GM18868 (cell line): ENCODE data around the gene LILRB3.
"Not testable (repeated sequence)": the region's sequence is repeated elsewhere in the genome, so short reads cannot be mapped to it uniquely, and the experiment has no call there.

Source experiments
- ATAC-seq: cut with Tn5 transposase; IDR thresholded peaks from one replicate; pipeline ENCODE4 v1.9.1; 2021; ENCODE audit warnings: mild to moderate bottlenecking, moderate library complexity; ENCODE audit not compliant: unreplicated experiment

The LILRB3 gene

GRCh38 chr19:54211235-54211634 lies 11.6 kb downstream of the LILRB3 start:
- no peak for ATAC-seq

DNA sequence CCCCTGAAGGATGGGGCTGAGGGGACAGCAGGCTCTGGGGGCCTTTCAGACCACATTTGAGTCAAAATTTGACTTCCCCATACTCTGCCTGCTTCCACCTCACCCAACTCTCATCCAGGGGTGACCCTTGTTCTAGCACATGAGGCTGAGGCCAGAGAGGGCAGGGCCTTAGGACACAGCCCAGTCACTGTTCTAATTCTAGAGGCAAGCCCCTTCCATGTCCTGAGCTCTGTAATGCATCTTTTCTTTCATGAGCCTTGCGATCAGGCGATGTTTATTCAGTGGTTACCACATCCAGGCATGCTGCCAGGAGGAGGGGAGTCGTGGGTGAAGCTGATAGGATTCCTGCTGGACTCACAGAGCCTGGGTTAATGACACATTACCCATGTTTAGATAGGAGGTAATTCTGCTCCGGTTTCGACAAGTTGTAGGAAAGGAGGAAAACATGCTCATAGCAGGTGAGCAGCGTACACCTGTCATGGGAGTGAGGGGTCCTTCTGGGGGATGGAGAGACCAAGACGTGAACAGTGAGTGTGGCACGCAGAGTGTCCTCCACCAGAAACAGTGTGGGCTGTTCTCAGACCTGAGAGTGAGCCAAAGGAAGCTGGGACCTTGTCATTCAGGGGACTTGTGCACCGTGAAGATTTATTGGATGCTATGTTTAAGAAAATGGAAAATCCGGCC lies 12.9 kb downstream of the LILRB3 start:
- ATAC-seq = no peak

DNA sequence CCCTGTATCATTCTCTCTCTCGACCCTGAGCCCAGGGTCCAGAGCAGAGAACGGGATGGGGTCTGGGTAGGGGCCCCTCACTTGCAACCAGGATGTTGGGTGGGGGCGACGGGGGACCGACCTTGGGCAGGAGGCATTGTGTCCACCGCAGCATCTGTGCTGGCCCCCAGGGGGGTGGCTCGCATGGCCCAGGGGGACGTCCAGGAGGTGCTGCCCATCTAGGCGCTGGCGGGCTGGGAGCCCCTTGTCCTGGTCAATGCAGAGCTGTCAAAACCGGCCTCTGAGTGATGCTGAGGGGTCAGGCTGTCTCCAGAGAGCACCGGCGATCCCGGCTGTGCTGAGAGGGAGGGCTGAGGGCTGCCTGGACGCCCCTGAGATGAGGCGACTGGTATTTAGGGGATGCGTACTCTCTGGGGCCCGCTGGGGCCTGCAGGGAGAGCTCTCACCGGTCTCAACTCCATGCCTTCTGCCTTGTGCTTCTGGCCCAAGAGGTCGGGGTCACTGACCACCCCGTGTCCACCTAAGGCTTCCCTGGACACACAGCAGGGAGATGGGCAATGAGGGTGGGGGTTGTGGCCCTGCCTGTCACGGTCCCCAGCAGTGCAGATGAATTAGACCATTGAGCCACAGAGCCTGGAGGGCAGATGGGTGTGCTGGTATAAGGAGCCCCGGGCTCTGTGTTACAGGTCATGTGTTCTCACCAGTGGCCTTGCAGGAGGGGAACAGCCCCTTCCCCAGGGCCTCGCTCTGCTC lies 13.6 kb downstream of the LILRB3 start:
- ATAC-seq = no peak

DNA sequence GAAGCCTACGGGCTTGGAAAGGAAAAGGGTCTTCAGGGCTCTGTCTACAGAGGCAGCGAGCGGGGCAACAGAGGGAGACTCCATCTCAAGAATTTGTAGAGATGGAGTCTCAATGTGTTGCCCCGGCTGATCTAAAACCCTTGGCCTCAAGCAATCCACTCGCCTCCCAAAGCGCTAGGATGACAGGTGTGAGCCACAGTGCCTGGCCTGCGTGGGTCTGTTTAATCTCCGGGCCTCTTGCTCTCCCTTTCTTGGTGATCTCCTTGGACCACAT lies 14.1 kb downstream of the LILRB3 start:
- no peak for ATAC-seq

- peak; percentile 39 for ATAC-seq
Observed at GRCh38 chr19:54207983-54208783, 14.6 kb downstream of the LILRB3 start.

DNA sequence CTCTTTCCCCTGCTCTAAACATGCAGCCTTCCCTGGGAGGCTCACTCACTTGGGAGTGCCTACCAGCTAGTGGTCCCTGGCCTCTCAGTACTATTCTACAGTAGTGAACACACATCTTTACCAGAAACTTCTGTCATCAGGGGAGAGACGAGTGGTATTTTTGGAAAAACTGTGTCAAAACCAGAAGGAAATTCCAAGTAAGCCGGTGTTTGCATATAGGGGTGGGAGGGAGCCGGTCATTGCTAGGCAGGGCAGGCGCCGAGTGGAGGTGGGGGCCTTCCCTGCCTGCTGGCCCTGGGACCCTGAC lies 15.2 kb downstream of the LILRB3 start:
- ATAC-seq = no peak

DNA sequence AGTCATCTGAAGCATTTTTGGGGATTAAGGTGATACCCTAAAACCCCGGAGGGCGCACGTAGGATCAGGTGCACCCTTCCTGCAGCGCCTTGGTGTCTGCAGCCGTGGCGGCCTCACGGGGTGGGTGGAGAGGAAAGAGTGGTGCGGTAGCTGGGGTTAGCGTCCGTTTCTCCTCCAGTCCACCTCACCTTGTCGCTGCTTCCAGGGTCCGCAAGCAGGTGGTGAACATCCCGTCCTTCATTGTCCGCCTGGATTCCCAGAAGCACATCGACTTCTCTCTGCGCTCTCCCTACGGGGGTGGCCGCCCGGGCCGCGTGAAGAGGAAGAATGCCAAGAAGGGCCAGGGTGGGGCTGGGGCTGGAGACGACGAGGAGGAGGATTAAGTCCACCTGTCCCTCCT lies 15.6 kb downstream of the LILRB3 start:
- not testable (repeated sequence) for ATAC-seq

GRCh38 chr19:54206831-54207177 lies 16.0 kb downstream of the LILRB3 start:
- no peak for ATAC-seq

DNA sequence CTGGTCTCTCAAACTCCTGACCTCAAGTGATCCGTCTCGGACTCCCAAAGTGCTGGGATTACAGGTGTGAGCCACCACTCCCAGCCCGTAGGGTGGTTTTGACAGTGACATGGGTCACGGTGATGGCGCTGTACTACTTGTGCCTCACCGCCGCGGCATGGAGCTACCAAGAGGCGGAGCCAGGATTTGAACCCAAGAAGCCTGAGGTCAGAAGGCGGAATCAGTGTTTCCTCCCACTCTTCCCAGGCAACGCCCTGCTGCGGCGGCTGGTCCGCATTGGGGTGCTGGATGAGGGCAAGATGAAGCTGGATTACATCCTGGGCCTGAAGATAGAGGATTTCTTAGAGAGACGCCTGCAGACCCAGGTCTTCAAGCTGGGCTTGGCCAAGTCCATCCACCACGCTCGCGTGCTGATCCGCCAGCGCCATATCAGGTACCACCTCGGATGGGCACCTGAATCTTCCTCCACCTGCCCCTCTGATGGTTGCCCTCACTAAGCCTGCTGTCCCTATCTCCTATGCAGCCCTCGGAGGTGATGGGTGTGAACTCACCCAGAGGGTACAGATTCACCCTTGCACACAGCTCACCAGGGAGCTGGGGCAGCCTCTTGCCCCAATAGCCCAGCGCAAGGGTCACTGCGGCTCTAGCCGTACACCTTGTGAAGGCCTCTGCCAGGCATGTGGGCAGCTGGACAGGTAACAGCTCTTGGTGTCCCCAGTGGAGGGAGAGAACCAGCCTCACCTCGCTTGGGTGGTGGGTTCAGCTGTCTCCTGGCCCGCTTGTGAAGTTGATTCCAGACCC lies 16.6 kb downstream of the LILRB3 start:
- no peak for ATAC-seq

DNA sequence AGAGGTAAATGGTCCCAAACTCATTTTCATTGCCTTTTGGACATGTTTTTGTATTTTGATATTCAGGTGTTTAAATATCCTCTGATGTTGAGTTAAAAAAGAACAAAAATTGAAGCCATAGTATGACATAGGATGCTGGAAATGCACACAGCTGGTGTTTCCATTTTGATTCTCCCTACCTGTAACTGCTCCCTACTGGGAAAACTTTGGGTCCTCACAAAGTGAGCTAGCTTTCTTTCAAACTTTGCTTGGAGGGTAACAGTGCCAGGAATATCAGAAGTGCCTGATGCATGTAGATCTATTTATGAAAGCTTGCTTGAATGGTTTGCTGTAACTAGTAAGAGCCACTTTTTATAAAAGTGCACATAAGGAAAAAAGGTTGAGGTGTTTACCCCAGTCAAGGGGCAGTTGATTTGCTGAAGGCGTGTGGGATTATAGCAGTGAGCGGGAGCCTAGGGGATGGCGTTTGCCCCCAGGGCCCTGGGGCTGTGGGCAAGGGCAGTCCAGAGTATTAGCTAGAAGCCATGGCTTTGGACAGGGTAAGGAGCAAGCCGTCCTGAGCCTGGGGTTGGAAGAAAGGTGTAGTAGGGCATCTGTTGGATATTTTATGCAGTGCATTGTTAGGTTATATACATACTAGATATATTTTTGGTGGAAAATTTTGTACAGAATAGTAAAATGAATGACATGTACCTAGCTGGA lies 17.9 kb downstream of the LILRB3 start:
- ATAC-seq = no peak

GRCh38 chr19:54203151-54203611 lies 19.6 kb downstream of the LILRB3 start:
- no peak for ATAC-seq

- no peak for ATAC-seq
Observed at GRCh38 chr19:54201980-54202379, 20.8 kb downstream of the LILRB3 start.

DNA sequence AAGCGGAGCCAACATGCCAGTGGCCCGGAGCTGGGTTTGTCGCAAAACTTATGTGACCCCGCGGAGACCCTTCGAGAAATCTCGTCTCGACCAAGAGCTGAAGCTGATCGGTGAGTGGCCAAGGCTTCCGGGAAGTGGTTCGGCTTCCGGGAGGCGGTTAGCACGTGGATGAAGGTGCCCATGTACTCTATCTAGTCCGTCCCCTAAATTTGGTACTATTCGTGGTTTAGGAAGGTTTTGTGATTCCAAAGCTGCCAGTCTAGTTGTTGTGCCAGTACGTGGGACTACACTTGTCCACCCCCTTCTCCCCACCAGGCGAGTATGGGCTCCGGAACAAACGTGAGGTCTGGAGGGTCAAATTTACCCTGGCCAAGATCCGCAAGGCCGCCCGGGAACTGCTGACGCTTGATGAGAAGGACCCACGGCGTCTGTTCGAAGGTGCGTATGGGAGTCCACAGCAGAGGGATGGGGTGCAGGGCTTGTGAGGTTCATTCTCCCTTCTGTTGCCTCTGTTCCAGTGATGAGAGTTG lies 21.6 kb downstream of the LILRB3 start:
- ATAC-seq = no peak

- ATAC-seq = no peak
Observed at GRCh38 chr19:54199401-54199800, 23.4 kb downstream of the LILRB3 start.

DNA sequence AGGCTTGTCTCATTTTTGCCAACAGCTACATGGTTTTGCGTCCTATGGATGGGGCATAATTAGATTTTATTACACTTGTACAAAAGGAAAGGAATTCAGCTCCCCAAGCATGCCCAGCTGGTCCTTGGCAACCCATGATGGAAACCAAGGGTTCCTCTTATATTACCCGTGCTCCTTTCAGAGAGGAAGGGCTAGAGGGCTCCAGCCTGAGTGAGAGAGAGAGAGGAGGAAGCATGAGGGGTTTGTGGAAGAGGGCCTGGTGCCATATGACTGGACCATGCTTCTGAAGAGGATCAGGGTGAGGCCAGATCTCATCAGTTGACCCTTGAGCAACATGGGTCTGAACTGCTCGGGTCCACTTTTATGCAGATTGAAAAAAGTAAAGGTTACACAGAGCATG lies 25.7 kb downstream of the LILRB3 start:
- ATAC-seq = no peak

DNA sequence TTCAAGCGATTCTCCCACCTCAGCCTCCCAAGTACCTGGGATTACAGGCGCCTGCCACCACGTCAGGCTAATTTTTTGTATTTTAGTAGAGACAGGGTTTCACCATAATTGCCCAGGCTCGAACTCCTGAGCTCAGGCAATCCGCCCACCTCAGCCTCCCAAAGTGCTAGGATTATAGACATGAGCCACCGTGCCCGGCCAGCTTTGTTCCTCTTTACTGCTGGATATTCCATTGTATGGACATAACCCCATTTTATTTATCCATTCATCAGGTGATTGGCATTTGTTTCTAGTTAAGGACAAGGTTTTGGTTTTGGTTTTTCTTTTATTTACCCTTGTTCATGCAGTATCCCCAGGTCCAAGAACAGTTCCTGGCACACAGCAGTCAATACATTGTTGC lies 26.3 kb downstream of the LILRB3 start:
- no peak for ATAC-seq

GRCh38 chr19:54194463-54194862 lies 28.3 kb downstream of the LILRB3 start:
- ATAC-seq = not testable (repeated sequence)

DNA sequence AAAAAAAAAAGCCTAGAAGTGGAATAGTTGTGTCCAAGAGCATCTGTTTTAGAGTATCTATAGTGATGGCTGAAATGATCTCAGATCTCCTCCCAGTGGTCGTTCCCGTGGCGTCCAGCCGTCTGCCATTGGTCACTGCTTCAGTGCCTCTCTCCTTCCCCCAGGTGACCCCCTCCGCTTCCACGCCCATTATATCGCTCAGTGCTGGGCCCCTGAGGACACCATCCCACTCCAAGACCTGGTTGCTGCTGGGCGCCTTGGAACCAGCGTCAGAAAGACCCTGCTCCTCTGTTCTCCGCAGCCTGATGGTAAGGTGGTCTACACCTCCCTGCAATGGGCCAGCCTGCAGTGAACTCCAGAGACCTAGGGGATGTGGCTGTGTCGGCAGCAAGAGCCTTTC lies 29.8 kb downstream of the LILRB3 start:
- ATAC-seq = no peak

- ATAC-seq = no peak
Observed at GRCh38 chr19:54191811-54192453, 30.9 kb downstream of the LILRB3 start.
